ENCODE data around the gene XPO5.

Gene XPO5

DNA sequence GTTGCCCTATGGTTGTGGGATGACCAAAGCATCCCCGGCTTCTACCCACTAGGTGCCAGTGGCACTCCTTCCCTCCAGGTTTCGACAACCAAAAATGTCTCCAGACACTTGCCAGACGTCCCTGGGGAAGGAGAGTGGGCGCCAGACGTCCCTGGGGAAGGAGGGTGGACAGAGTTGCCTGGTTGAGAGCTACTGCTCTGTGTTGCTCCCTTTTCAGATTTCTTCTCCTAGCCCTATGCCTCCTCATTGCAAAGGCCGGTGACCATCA lies 78.8 kb downstream of the XPO5 start:
- Histone ChIP-seq H3K27me3 (ENCODE audit: insufficient read depth, low read length) (no peaks in the 10 kb centered on the region), H3K4me1 (ENCODE audit: control insufficient read depth, insufficient read depth, low read length, unreplicated experiment) (peaks cover 53% of the 10 kb centered on the region), H3K79me2 (ENCODE audit: control insufficient read depth, insufficient read depth, low read length, unreplicated experiment) (peaks cover 22% of the 10 kb centered on the region), H3K4me3 (ENCODE audit: low read depth, low read length) (no peak overlapping the region), H2AFZ (ENCODE audit: low read length, unreplicated experiment) (no peak overlapping the region), H3K27ac (ENCODE audit: low read depth, low read length) (no peak overlapping the region), H3K36me3 (ENCODE audit: insufficient read depth, low read length) (peaks cover 8% of the 10 kb centered on the region)

DNA sequence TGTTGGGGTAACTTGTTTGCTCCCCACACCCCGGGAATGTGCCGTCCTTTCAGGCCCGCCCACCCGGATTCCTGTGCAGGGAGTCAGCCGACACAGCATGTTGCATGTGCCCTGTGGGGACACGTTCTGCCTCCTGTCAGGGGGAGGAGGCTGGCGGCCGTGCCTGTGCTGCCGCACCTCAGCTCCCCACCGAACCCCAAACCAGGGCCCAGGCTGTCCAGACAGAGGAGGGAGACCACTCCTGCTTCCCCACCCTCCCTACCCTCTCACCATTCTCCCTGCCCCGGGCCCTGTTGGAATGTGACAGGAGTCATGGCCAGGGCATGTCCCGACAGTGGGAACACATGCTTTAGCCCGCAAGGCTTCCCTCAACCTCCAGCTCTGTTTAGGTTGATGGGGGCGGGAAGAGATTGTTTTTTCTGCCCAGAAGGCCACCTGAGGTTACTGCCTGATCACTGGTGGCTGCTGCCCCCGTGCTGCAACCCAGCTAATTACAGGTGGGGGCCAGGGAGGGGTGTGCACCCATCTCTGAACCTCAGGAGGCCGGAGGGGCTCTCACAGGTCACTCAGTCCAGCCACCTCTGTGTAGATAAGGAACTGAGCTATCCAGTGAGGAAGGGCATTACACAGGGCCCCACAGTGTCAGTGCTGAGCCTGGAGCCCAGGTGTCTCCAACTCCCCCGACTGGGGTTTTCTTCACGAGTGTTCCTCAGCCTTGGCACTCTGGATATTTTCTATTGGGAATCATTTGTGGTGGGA lies 79.3 kb downstream of the XPO5 start:
- Histone ChIP-seq H3K27ac (ENCODE audit: low read depth, low read length) (peak overlapping the region; percentile 19), H3K79me2 (ENCODE audit: control insufficient read depth, insufficient read depth, low read length, unreplicated experiment) (peaks cover 22% of the 10 kb centered on the region), H2AFZ (ENCODE audit: low read length, unreplicated experiment) (no peak overlapping the region), H3K27me3 (ENCODE audit: insufficient read depth, low read length) (no peaks in the 10 kb centered on the region), H3K4me3 (ENCODE audit: low read depth, low read length) (peak overlapping the region; percentile 19; the same call in 1 of the 2 replicates), H3K36me3 (ENCODE audit: insufficient read depth, low read length) (peaks cover 8% of the 10 kb centered on the region), H3K4me1 (ENCODE audit: control insufficient read depth, insufficient read depth, low read length, unreplicated experiment) (peaks cover 59% of the 10 kb centered on the region)

DNA sequence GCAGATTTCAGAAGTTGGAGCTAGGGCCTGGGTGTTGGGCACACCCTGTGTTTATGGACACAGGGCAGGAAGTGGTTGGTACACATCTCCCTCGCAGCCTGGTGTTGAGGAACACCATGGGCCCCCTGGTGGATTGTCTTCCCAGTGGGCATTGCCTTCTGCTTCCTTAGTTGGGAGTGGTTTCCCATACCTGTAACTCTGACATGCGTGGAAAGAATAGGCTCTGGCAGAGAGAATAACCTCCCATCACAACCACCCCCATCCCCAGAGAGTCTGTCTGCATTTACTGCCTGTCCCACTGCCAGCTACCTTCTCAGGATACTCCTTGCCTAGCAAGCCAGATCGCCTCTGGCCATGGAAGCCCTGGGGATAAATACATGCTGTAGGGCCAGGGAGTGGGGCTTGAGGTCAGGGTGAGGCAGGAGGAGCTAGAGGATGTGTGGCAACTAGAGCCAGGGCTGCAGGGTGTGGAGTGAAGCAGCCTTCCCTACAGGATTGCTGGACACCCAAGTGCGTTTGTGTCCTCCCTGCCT lies 80.4 kb downstream of the XPO5 start:
- no peak overlapping the region for H2AFZ ChIP-seq (ENCODE audit: low read length, unreplicated experiment)
- H3K27me3 ChIP-seq (ENCODE audit: insufficient read depth, low read length): no peaks in the 10 kb centered on the region
- peak overlapping the region; percentile 19; the same call in 1 of the 2 replicates for H3K27ac ChIP-seq (ENCODE audit: low read depth, low read length)
- no peak overlapping the region for H3K4me3 ChIP-seq (ENCODE audit: low read depth, low read length)
- H3K79me2 ChIP-seq (ENCODE audit: control insufficient read depth, insufficient read depth, low read length, unreplicated experiment): peaks cover 22% of the 10 kb centered on the region
- peaks cover 8% of the 10 kb centered on the region for H3K36me3 ChIP-seq (ENCODE audit: insufficient read depth, low read length)
- peaks cover 62% of the 10 kb centered on the region for H3K4me1 ChIP-seq (ENCODE audit: control insufficient read depth, insufficient read depth, low read length, unreplicated experiment)

DNA sequence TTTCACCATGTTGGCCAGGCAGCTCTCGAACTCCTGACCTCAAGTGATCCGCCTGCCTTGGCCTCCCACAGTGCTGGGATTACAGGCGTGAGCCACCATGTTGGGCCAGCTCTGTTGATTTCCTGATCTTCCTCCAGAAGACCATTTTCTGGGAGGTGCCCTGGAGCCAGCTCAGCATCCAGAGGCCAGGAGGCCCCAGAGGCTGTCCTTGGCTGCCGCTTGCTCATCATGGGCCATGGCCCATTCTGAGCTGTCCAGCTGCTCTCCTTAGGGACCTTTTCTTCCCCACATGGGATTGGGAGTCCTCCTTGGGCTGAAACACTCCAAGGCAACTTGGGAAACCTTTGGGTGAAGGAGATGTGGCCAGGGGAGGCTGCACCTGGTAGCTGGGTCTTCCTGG lies 81.1 kb downstream of the XPO5 start:
- Histone ChIP-seq H3K27me3 (ENCODE audit: insufficient read depth, low read length) (no peaks in the 10 kb centered on the region), H3K27ac (ENCODE audit: low read depth, low read length) (no peak overlapping the region), H2AFZ (ENCODE audit: low read length, unreplicated experiment) (no peak overlapping the region), H3K36me3 (ENCODE audit: insufficient read depth, low read length) (peaks cover 8% of the 10 kb centered on the region), H3K4me1 (ENCODE audit: control insufficient read depth, insufficient read depth, low read length, unreplicated experiment) (peaks cover 67% of the 10 kb centered on the region), H3K79me2 (ENCODE audit: control insufficient read depth, insufficient read depth, low read length, unreplicated experiment) (peaks cover 28% of the 10 kb centered on the region), H3K4me3 (ENCODE audit: low read depth, low read length) (no peak overlapping the region)

DNA sequence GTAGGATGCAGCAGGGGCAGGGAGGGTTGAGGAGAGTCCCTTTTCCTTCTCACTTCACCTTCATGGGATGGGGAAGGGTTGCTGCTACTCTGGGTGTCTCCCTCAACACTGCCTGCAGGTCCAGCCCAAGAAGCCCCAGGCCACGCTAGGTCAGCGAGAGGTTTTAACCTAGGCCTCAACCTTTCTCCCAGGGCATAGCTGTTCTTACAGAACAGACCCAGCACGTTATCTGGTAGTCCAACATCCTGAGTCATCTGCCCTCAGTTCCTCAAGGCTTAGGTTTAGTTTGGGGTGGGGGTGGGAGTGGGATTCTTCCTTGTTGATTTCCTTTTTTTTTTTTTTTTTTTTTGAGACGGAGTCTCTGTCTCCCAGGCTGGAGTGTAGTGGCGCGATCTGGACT lies 81.5 kb downstream of the XPO5 start:
- Histone ChIP-seq H3K4me1 (ENCODE audit: control insufficient read depth, insufficient read depth, low read length, unreplicated experiment) (peaks cover 70% of the 10 kb centered on the region), H3K36me3 (ENCODE audit: insufficient read depth, low read length) (peaks cover 8% of the 10 kb centered on the region), H3K79me2 (ENCODE audit: control insufficient read depth, insufficient read depth, low read length, unreplicated experiment) (peaks cover 29% of the 10 kb centered on the region), H2AFZ (ENCODE audit: low read length, unreplicated experiment) (no peak overlapping the region), H3K27me3 (ENCODE audit: insufficient read depth, low read length) (no peaks in the 10 kb centered on the region), H3K4me3 (ENCODE audit: low read depth, low read length) (no peak overlapping the region), H3K27ac (ENCODE audit: low read depth, low read length) (no peak overlapping the region)

DNA sequence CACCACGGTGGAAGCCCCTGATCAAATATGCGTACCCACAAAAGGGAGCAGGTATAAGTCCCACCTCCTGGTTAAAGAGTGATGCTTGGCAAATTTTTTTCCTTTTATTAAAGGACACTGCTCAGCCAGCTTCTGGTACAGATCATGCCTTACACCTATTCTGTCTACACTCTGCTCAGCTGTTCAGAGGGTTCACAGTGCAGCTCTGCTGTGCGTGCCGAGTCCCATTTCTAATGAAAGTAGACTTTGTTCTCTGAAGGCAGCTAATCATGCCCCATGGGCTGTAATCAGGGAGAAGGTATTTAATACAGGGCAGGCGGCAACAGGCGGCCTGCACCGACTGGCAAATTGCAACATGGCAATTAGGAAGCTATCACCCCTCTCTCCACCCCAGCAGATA lies 82.0 kb downstream of the XPO5 start:
- no peaks in the 10 kb centered on the region for H3K27me3 ChIP-seq (ENCODE audit: insufficient read depth, low read length)
- peaks cover 75% of the 10 kb centered on the region for H3K4me1 ChIP-seq (ENCODE audit: control insufficient read depth, insufficient read depth, low read length, unreplicated experiment)
- H3K79me2 ChIP-seq (ENCODE audit: control insufficient read depth, insufficient read depth, low read length, unreplicated experiment): peaks cover 29% of the 10 kb centered on the region
- no peak overlapping the region for H2AFZ ChIP-seq (ENCODE audit: low read length, unreplicated experiment)
- no peak overlapping the region for H3K4me3 ChIP-seq (ENCODE audit: low read depth, low read length)
- no peak overlapping the region for H3K27ac ChIP-seq (ENCODE audit: low read depth, low read length)
- peaks cover 8% of the 10 kb centered on the region for H3K36me3 ChIP-seq (ENCODE audit: insufficient read depth, low read length)

DNA sequence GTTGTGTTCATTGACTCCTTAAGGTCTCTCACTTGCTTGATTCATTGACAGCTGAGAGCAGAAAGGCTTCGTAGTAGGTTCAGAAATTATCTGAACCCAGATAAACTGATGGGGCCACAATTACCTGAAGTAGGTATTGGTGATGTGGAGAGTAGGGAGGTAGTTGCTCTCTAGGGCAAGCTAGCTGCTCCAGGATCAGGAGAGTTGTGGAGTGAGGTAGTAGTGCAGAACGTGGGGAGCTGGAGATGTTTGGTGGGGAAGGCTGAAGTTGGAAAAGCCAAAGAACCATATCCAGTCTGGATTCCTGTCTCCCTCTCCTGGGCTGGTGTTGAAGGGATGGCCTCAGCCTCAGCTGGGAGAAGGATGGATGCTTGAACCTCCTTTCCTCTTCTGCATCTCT lies 82.6 kb downstream of the XPO5 start:
- Histone ChIP-seq H3K4me3 (ENCODE audit: low read depth, low read length) (no peak overlapping the region), H3K36me3 (ENCODE audit: insufficient read depth, low read length) (peaks cover 3% of the 10 kb centered on the region), H3K27ac (ENCODE audit: low read depth, low read length) (no peak overlapping the region), H2AFZ (ENCODE audit: low read length, unreplicated experiment) (no peak overlapping the region), H3K79me2 (ENCODE audit: control insufficient read depth, insufficient read depth, low read length, unreplicated experiment) (peaks cover 30% of the 10 kb centered on the region), H3K4me1 (ENCODE audit: control insufficient read depth, insufficient read depth, low read length, unreplicated experiment) (peaks cover 81% of the 10 kb centered on the region), H3K27me3 (ENCODE audit: insufficient read depth, low read length) (no peaks in the 10 kb centered on the region)

DNA sequence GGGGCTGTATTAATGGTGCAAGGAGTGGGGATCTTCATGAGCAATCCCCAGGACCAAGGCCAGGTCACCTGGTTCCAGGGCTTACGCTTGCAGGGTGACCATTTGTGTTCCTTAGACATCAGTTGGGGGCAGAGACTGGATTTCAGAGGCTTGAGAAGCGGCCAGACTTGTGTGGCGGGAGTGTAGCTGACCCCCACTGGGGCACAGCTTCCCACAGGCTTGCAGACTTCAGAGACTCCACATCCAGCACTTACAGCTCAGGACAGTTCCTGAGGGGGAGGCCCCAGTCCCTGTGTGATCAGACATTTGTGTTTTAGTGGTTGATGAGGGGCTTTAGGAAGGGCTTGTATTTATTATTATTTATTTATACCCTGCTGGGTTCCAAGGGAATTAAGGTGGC lies 83.2 kb downstream of the XPO5 start:
- no peaks in the 10 kb centered on the region for H3K27me3 ChIP-seq (ENCODE audit: insufficient read depth, low read length)
- no peak overlapping the region for H2AFZ ChIP-seq (ENCODE audit: low read length, unreplicated experiment)
- no peak overlapping the region for H3K27ac ChIP-seq (ENCODE audit: low read depth, low read length)
- H3K79me2 ChIP-seq (ENCODE audit: control insufficient read depth, insufficient read depth, low read length, unreplicated experiment): peaks cover 30% of the 10 kb centered on the region
- H3K4me1 ChIP-seq (ENCODE audit: control insufficient read depth, insufficient read depth, low read length, unreplicated experiment): peaks cover 81% of the 10 kb centered on the region
- no peaks in the 10 kb centered on the region for H3K36me3 ChIP-seq (ENCODE audit: insufficient read depth, low read length)
- peak overlapping the region; percentile 16 for H3K4me3 ChIP-seq (ENCODE audit: low read depth, low read length)

DNA sequence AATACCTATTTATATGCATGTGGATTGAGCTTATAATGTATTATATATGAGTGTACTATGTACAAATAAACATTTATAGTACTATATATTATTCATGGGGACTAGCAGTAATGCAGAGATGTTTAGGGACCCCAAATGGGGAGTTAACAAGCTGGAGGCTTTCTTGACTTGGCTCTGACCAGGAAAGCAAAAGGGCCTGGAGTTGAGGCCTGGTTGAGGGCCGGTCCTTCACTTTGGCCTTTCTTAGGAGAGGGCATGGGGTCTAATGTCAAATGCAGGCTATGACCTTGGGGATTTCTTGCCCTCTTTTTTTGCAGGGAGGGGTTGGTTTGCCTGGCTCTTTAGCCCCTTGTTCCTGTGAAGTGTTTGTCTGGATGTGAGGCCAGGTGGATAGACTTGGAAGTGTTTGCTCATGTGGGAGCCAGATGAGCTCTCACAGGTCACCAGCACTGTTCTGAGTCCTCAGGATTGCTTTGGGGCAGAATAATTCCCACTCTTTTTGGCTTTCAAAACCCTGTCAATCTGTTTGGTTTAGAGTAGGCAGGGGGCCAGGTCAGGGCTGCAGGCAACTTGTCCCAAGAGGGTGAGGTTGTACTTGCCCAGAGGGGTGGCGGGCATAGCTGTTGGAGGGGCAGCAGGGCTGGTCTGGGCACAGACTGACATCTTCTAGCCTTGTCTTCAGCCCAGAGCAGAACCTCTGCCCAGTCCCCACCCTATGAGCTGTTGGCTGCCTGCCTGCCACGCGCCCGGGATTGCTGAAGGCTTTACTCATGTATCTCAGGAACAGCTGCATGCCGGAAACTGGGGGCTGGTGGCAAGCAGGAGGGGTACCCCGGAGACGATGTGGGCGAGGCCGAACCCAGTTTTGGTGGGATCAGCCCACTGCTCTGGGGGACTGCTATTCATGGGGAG lies 83.8 kb downstream of the XPO5 start:
- no peak overlapping the region for H2AFZ ChIP-seq (ENCODE audit: low read length, unreplicated experiment)
- peaks cover 2% of the 10 kb centered on the region; the same call in 1 of the 2 replicates for H3K36me3 ChIP-seq (ENCODE audit: insufficient read depth, low read length)
- H3K4me3 ChIP-seq (ENCODE audit: low read depth, low read length): peak overlapping the region; percentile 16
- H3K27me3 ChIP-seq (ENCODE audit: insufficient read depth, low read length): no peaks in the 10 kb centered on the region
- H3K27ac ChIP-seq (ENCODE audit: low read depth, low read length): peak overlapping the region; percentile 6; the same call in 1 of the 2 replicates
- peaks cover 77% of the 10 kb centered on the region for H3K4me1 ChIP-seq (ENCODE audit: control insufficient read depth, insufficient read depth, low read length, unreplicated experiment)
- peaks cover 30% of the 10 kb centered on the region for H3K79me2 ChIP-seq (ENCODE audit: control insufficient read depth, insufficient read depth, low read length, unreplicated experiment)

DNA sequence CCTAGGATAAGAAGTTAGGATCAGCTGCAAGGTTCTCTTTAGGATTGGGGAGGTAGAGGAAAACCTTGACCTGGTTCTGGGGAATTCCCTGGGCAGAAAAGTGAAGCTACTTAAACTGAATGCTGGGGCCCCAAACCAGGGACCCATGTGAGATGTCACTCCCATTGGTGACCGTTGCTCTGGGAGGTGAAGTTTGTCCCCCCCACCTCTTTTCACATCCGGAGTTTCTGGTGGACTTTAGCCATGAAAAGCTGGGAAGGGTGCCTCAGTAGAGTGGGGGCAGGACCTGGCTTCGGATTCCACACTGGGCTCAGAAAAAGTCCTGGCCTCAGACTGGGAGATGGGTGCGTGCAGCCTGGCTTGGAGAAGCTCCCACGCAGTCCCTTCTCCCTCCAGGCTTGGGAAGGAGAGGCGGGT lies 85.3 kb downstream of the XPO5 start:
- peaks cover 5% of the 10 kb centered on the region; the same call in 1 of the 2 replicates for H3K36me3 ChIP-seq (ENCODE audit: insufficient read depth, low read length)
- H3K4me1 ChIP-seq (ENCODE audit: control insufficient read depth, insufficient read depth, low read length, unreplicated experiment): peaks cover 62% of the 10 kb centered on the region
- no peak overlapping the region for H2AFZ ChIP-seq (ENCODE audit: low read length, unreplicated experiment)
- H3K79me2 ChIP-seq (ENCODE audit: control insufficient read depth, insufficient read depth, low read length, unreplicated experiment): peaks cover 34% of the 10 kb centered on the region
- H3K27me3 ChIP-seq (ENCODE audit: insufficient read depth, low read length): no peaks in the 10 kb centered on the region
- no peak overlapping the region for H3K27ac ChIP-seq (ENCODE audit: low read depth, low read length)
- no peak overlapping the region for H3K4me3 ChIP-seq (ENCODE audit: low read depth, low read length)

Data from ACC112 (cell line).